Inferior parietal cortex (tissue), 1 donor: ENCODE measurements around the gene GTF2F1.
"Not testable (repeated sequence)": the region's sequence is repeated elsewhere in the genome, so short reads cannot be mapped to it uniquely, and the experiment has no call there.

Source experiments
- DNase-seq: peaks from one replicate; pipeline ENCODE4 v3.0.0-alpha.2; 2016; ENCODE audit errors: extremely low spot score

Gene GTF2F1

DNA sequence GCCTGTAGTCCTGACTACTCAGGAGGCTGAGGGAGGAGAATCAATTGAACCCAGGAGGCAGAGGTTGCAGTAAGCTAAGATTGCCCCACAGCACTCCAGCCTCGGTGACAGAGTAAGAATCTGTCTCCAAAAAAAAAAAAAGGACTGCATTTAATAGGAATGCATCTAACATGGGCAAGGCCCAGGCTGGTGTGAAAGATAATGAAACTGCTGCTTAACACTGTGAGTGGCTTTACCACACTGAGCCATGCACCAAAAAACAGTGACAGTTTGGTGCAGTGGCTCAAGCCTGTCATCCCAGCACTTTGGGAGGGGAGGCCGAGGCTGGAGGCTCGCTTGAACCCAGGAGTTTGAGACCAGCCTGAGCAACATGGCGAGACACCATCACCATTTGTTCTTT is 8.6 kb downstream of the GTF2F1 start:
- no peak for DNase-seq

DNA sequence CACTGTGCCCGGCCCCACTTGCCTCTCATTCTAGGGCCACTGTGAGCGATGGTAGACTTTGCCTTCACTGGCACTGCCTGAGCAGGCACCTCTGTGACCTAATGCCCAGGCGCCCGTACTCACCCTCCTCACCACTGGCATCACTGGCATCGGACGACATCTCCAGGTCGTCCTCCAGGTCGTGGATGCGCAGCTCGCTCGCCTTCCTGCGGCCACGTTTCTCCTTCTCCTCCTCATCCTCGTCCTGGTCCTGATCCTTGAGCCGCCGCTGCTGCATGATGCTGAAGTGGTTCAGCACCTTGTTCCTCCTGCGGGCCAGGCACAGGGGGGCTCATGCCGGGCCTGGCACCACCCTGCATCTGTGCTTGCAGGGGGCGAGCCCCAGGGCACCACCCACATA is 9.8 kb downstream of the GTF2F1 start:
- no peak for DNase-seq

DNA sequence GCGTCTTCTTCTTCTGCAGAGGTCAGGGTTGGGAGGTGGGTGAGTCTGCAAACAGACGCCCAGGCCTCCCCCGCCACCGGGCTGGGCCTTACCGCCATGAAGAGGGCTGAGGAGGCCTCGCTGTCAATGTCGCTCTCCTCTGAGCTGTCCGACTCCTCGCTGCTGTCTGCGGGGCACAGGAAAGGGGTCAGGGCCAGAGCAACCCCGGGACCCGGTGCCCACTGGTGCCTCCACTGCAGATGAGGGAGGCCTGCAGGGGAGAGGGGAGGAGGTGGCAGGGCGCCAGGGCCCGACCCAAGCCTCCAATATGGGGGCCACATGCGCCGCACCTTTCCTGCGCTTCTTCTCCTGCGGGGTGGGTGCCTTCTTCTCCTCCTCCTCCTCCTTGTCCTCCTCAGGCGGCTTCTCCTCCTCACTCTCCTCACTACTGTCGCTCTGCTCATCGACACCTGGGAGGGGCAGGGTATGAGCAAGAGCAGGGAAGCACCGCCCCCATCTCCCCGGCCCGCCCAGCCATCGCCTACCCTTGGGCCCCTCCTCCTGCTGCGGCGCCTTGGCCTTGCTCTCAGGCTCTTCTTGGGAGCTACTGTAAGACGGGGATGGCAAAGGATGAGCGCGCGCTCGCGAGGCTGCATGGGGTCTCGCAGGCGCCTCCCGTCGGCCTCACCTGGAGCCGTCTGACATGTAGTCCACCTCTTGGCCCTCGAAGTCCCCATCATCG is 11.8 kb downstream of the GTF2F1 start:
- DNase-seq: no peak

DNA sequence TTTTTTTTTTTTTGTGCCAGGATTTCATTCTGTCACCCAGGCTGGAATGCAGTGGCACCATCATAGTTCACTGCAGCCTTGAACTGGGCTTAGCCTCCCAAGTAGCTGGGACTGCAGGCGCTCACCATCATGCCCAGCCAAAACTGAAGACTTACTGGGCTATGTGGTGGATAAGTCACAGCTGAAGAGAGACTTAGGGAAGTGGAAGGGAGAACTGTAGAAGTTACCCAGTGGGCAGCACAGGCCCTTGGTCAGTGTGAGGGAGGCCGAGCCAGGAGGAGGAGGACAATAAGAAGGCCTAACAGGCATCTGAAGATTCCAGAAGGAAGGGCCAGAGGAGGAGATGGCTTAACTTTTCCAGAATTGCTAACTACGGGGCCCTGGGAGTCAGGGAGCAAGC is 13.2 kb downstream of the GTF2F1 start:
- no peak for DNase-seq

DNA sequence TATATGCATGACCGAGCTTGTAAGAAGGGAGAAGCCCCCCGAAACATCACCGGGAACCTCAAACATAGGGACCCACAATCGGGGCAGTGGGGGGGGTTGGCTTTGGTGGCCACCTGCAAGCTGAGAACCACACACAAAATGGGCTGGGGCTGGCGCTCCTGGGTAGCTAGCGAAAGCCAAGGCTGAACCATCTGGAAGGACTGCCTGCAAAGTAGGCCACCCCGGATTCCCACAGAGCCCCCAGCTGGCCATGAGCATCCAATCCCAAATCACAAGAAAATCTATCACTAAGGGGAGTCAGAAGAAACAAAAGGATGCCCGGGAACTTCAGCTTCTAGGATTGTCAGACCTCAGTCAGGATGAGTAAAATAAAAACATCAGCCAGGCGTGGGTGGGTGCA is 14.5 kb downstream of the GTF2F1 start:
- DNase-seq: no peak

DNA sequence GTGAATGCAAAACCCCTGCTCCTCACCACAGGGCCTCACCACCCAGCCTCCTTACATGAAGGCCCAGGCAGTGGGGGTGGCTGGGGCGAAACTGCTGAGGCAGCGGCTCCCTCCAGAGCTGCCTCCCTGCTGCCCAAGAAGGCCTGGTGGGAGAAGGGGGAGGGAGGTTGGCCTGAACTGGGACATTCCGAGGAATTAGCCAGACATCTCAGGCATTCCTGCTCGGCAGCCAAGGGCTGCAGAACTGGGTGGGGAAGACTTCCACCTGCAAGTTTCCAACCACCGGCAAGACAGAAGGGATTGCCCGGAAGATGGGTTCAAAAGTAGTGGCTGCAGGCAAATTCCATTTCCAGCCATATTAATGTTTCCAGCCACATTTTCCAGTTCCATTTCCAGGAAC is 14.9 kb downstream of the GTF2F1 start:
- no peak for DNase-seq

DNA sequence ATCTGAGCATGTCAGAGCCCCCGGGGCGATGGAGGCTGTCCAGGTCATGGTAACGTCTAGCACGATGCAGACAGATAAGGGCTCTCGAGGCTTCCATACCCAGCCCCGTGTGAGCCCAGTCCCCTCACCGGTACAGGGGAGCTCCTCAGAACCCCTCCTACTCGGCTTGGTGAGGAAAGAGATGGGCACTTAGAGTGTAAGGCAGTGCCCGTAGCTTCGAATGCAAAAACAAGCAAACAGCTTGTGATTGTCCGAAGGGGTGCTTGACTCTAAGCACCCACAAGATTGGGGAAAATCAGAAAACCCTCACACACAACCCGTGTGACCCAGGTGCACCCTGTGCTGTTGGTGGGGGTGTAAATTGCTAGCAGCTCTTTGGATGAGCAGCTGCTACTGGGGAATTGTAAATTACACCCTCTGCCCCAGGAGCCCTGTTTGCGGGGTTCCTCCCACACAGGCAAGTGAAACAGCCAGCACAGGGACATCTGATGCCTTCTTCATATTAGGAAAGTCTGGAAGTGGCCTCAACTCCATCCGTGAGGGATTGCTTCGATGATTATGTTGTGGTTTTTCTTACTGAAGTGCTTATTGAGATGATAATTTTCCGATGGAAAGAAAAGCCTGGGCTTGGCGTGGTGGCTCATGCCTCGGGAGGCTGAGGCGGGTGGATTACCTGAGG is 16.3 kb downstream of the GTF2F1 start:
- no peak for DNase-seq

DNA sequence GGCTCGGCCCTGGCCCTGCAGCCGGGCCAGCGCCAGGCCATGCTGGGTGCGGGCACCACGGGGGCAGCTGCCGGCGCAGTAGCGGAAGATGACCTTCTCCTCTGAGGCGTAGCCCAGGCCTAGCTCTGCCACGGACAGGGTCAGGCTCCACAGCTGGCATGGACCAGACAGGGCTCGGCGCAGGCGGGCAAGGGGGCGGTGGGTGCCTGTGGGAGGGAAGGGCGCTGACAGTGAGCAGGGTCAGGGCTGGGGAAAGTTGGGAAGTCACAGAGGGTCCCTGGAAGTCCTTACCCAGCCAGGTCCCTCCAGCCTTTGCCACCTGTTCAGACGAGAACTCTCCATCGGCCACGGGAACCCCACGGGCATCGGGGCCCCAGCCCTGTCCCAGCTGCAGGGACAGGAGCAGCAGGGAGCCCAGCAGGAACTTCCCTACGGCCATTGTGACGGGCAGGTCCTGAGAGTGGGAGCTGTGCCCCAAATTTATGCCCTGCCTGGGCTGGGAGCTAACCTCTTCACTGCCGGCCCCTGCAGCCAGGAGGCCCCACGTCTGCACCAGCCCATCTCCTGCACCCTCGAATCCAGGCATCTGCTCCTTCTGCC is 17.5 kb downstream of the GTF2F1 start, which contains the start of gene PSPN:
TSS of gene PSPN (minus strand) at position 523 of the 600 bp plus-strand sequence. CDS start at position 439, 84 bp downstream.
- no peak for DNase-seq

DNA sequence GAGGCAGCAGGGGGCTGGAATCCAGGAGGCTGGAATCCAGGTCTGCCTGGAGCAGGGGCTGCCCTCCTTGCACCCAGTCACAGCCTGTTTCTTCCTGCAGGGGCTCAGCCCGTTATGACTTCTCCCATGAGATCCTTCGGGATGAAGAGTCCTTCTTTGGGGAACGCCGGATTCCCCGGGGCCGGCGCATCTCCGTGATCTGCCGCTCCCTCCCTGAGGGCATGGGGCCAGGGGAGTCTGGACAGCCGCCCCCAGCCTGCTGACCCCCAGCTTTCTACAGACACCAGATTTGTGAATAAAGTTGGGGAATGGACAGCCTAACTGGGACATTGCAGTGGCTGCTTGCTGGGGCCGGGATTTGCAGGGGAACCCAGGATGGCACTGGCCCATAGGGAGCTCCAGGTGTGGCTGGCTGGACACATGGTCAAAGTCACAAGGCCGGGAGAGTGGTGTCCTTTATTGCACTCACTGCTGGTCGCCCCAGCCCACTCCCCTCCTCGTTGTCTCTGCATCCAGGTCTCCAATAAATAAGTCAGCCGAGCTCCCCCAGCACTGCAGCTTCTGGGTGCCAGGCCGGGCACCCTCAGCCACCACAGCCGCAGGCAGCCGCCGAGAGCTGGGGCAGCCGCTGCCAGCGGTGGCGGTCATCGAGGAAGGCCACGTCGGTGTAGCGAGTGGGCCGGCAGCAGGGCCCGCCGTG is 18.1 kb downstream of the GTF2F1 start:
- DNase-seq: no peak

DNA sequence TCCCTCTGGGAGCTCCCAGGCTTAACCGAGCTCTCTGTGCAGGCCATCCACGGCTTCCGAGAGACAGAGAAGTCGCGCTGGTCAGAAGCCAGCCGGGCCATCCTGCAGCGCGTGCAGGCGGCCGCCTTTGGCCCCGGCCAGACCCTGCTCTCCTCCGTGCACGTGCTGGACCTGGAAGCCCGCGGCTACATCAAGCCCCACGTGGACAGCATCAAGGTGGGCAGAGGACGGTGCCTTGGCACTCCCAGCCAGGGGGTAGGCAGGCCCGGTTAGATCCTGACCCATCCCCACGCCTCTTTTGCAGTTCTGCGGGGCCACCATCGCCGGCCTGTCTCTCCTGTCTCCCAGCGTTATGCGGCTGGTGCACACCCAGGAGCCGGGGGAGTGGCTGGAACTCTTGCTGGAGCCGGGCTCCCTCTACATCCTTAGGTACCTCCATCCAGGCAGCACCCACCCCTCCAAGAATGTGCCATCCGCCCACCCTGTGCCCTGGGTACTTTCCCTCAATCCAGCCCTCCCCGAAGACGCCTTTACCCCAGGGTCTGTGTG is 18.7 kb downstream of the GTF2F1 start:
- DNase-seq: no peak

DNA sequence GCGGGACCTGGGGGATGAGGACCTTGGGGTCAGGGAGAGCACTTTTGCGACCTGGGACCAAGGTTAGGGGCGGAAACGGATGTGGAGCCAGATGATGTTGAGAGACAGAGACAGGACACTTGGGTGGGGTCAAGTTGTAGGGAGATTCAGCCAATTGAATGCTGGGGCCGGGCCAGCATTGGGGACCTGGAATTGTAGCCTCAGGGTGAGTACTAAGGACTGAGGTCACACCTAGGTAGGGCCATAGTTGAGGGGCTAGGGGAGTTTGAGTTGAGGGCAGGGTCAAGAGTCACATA is 19.2 kb downstream of the GTF2F1 start:
- DNase-seq: peak; percentile 3

DNA sequence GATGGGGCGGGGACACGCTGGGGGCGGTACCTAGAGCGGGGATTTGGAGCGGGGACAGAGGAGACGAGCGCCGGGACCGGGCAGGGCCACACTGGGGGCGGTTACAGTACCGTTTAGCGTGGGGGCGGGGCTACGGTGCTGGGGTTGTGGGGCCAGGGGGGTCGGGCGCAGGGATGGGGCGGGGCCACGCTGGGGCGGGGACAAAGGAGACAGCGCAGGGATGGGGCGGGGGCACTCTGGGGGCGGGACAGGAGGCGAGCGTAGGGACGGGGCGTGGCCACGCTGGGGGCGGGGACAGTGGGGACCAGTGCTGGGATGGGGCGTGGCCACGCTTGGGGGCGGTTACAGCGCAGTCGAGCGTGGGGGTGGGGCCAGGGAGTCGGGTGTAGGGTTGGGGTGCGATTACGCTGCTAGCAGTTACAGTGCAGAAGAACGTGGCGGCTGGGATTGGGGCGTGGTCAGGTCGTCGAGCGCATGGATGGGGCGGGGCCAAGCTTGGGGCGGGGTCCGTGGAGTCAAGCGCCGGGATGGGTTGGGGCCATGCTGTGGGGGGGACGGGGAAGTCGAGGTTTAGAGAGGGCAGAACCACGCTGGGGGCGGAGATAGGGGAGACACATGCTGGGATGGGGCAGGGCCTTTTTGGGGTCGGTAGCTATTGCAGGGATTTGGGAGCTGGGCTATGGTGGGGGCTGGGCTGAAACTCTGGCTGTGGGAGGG is 19.7 kb downstream of the GTF2F1 start:
- DNase-seq: peak; percentile 83

DNA sequence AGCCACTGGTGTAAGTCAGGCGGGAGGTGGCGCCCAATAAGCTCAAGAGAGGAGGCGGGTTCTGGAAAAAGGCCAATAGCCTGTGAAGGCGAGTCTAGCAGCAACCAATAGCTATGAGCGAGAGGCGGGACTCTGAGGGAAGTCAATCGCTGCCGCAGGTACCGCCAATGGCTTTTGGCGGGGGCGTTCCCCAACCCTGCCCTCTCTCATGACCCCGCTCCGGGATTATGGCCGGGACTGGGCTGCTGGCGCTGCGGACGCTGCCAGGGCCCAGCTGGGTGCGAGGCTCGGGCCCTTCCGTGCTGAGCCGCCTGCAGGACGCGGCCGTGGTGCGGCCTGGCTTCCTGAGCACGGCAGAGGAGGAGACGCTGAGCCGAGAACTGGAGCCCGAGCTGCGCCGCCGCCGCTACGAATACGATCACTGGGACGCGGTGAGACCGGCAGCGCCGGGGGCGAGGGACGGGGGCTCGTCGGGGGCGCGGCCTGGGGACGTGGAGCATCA is 20.3 kb downstream of the GTF2F1 start, which contains the start of gene ALKBH7:
TSS of gene ALKBH7 (plus strand) at position 201 of the 502 bp plus-strand sequence. CDS start at position 228, 27 bp downstream.
- DNase-seq: peak; percentile 100

DNA sequence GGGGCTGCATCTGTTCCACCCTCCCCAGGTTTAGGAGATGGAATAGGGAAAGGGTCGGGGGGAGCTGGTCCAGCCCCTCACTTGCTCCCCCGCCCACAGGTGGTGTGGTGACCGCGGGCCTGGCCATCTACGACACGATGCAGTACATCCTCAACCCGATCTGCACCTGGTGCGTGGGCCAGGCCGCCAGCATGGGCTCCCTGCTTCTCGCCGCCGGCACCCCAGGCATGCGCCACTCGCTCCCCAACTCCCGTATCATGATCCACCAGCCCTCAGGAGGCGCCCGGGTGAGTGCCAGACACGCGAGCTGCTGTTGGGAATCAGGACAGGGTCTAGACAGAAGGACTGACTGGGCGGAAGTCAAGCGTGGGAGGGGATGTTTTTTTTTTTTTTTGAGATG is 28.6 kb downstream of the GTF2F1 start:
- DNase-seq: no peak

DNA sequence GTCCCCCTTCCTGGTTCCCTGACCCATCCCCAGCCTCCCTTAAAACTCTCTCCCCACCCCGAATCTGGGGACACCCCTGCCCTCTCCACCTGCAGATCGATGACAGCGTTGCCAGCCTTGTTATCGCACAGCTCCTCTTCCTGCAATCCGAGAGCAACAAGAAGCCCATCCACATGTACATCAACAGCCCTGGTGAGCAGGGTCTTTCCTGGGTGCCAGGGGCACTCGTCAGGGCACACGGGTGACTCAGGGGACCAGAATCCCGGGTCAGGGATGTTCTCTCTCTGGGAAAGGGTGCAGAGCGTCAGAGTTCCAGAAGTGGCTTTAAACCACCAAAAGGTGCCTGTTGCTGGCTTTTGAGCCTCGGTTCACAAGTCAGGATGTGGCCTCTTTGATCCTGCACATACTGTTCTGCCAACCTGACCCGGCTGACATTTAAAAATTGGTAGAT is 30.6 kb downstream of the GTF2F1 start:
- no peak for DNase-seq

DNA sequence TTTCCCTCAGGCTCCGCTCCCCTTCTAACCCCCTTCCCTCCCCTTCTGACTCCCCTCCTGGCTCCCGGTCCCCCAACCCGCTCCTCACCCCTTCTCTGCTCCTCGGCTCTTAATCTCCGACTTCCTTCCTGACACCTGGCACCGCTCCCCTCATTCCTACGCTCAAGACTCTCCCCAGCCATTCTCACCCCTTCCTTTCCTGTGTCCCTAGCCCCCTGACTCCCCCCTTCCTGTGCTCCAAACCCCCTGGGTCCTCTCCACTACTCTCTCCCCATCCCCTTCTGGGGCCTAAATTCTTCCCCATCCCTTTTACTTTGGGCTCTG is 31.0 kb downstream of the GTF2F1 start:
- DNase-seq: no peak

DNA sequence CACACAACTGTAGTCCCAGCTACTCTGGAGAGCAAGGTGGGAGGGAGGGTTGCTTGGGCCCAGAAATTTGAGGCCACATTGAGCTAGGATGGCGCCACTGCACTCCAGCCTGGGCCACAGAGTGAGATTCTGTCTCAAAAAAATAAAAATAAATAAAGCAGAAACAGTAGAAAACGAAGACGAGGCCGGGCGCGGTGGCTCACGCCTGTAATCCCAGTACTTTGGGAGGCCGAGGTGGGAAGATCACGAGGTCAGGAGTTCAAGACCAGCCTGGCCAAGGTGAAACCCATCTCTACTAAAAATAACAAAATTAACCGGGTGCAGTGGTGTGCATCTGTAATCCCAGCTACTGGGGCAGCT is 32.1 kb downstream of the GTF2F1 start:
- DNase-seq: not testable (repeated sequence)

DNA sequence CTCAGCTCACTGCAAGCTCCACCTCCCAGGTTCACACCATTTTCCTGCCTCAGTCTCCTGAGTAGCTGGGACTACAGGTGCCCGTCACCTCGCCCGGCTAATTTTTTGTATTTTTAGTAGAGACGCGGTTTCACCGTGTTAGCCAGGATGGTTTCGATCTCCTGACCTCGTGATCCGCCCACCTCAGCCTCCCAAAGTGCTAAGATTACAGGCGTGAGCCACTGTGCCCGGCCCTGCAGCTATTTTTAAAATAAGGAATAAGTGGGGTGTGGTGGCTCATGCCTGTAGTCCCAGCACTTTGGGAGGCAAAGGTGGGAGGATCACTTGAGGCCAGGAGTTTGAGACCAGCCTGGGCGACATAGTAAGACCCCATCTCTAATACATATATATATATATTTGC is 32.5 kb downstream of the GTF2F1 start:
- DNase-seq: not testable (repeated sequence)

DNA sequence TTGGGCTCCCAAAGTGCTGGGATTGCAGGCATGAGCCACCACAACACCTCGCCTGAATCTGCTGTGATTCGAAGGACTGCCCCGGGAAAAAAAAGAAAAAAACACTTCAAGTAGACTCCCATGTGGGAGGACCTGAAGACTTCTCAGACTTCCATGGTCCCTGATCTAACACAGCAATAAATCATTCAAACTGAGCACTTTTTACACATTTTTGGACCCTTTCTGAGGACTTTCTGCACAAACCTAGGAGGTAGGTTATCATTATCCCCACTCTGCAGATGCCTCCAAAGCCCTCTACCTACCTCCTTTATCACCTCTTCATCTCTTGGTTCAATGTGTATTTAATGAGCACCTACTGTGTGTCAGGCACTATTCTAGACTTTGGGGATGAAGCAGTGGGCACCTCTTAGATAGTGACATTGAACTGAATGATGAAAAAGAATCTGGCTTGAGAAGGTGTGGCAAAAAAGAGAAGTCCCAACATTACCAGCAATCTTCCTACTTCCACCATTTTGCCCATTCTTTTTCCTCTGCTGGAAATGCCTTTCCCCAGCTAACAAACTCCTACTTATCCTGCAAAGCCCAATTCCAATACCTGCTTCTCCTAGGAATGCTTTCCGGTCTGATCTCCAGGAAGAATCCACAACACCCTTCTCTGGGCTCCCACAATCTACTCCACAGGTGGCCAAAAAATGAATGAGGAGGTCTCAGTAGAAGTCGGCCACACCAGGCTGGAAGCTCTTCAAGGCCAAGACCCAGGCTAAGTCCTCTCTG is 33.2 kb downstream of the GTF2F1 start:
- no peak for DNase-seq

DNA sequence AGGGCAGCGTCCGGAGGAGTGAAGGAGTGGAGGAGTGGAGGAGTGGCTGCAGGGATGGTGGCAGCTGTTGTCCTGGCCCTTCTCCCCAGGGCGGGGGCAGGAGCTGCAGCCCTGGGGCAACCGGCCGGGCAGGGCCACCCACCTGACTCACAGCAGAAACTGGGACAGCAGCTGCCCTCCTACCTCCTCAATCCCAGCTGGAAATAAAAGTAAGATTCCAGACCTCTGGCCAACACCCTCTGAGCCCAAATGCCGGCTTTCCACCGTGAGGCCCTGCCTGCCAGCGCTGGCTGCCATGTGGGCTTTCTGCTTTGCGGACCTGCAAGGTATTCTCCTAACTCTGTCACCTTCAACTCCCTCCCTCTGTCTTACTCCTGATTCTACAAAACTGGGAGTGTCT is 35.0 kb downstream of the GTF2F1 start:
- DNase-seq: no peak

DNA sequence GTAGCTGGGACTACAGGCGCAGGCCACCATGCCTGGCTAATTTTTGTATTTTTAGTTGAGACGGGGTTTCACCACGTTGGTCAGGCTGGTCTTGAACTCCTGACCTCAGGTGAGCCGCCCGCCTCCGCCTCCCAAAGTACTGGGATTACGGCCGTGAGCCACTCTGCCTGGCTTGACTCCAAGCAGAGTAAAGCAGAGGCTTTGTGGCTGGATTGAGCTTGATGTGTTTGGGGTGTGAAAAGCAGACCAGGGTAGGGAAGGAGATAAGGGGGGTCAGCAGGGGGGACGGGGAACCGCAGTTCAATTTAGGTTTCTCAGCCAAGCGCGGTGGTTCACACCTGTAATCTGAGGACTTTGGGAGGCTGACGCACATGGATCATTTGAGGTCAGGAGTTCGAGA is 35.8 kb downstream of the GTF2F1 start:
- no peak for DNase-seq
